ENCODE data around the gene SECISBP2. TPM values are rescaled to one million over a fixed set of nuclear protein-coding genes. Genes with fewer than 3 reads are reported as not detected.

SECISBP2 gene
- total and polyA plus RNA-seq, 2 donors = 41.2 to 52.7 TPM

- H3K27ac ChIP-seq (ENCODE audit: low read depth in 1 of 2, low read length in 1 of 2) = no peak overlapping the region
- no peak for DNase-seq (ENCODE audit: low read depth in 6 of 9, low spot score in 9 of 9)
- 98% methylated on average over 21 of the region's 21 CpGs for WGBS
- peaks cover 0 to 10% of the 10 kb centered on the region in 2 donors for H3K4me1 ChIP-seq (ENCODE audit: control insufficient read depth in 2 of 2, insufficient read depth in 2 of 2, low read length in 2 of 2)
- H3K36me3 ChIP-seq (ENCODE audit: control insufficient read depth in 2 of 2, insufficient read depth in 2 of 2, low read length in 1 of 2) = peaks cover 66 to 74% of the 10 kb centered on the region in 2 donors
- H3K4me3 ChIP-seq (ENCODE audit: low read length in 2 of 2) = no peak overlapping the region
- H3K9me3 ChIP-seq (ENCODE audit: control insufficient read depth in 2 of 2, insufficient read depth in 1 of 2, low read length in 1 of 2) = no peaks in the 10 kb centered on the region
- H3K27me3 ChIP-seq (ENCODE audit: control insufficient read depth in 2 of 2, insufficient read depth in 1 of 2, low read length in 1 of 2) = no peaks in the 10 kb centered on the region
Measured at GRCh38 chr9:89378541-89378940, 60.2 kb downstream of the SECISBP2 start.

- peaks cover 71 to 79% of the 10 kb centered on the region in 2 donors for H3K36me3 ChIP-seq (ENCODE audit: control insufficient read depth in 2 of 2, insufficient read depth in 2 of 2, low read length in 1 of 2)
- H3K9me3 ChIP-seq (ENCODE audit: control insufficient read depth in 2 of 2, insufficient read depth in 1 of 2, low read length in 1 of 2) = no peaks in the 10 kb centered on the region
- H3K27ac ChIP-seq (ENCODE audit: low read depth in 1 of 2, low read length in 1 of 2) = no peak overlapping the region
- H3K4me1 ChIP-seq (ENCODE audit: control insufficient read depth in 2 of 2, insufficient read depth in 2 of 2, low read length in 2 of 2) = peaks cover 0 to 10% of the 10 kb centered on the region in 2 donors
- no peak overlapping the region for H3K4me3 ChIP-seq (ENCODE audit: low read length in 2 of 2)
- H3K27me3 ChIP-seq (ENCODE audit: control insufficient read depth in 2 of 2, insufficient read depth in 1 of 2, low read length in 1 of 2) = no peaks in the 10 kb centered on the region
- 98% methylated on average over 14 of the region's 14 CpGs for WGBS
- no peak for DNase-seq (ENCODE audit: low read depth in 6 of 9, low spot score in 9 of 9)
Measured at GRCh38 chr9:89379031-89379430, 60.7 kb downstream of the SECISBP2 start.

GRCh38 chr9:89379508-89380115, 61.3 kb downstream of the SECISBP2 start:
- Histone ChIP-seq H3K4me3 (ENCODE audit: low read length in 2 of 2) (no peak overlapping the region), H3K27ac (ENCODE audit: low read depth in 1 of 2, low read length in 1 of 2) (no peak overlapping the region), H3K4me1 (ENCODE audit: control insufficient read depth in 2 of 2, insufficient read depth in 2 of 2, low read length in 2 of 2) (peaks cover 0 to 10% of the 10 kb centered on the region in 2 donors), H3K9me3 (ENCODE audit: control insufficient read depth in 2 of 2, insufficient read depth in 1 of 2, low read length in 1 of 2) (no peaks in the 10 kb centered on the region), H3K36me3 (ENCODE audit: control insufficient read depth in 2 of 2, insufficient read depth in 2 of 2, low read length in 1 of 2) (peaks cover 77 to 85% of the 10 kb centered on the region in 2 donors), H3K27me3 (ENCODE audit: control insufficient read depth in 2 of 2, insufficient read depth in 1 of 2, low read length in 1 of 2) (no peaks in the 10 kb centered on the region)
- peak in 1 of 9 donors; percentile 25 for DNase-seq (ENCODE audit: low read depth in 6 of 9, low spot score in 9 of 9)
- WGBS = 92% methylated on average over 14 of the region's 14 CpGs

GRCh38 chr9:89380437-89381307, 62.4 kb downstream of the SECISBP2 start:
- Histone ChIP-seq H3K27ac (ENCODE audit: low read depth in 1 of 2, low read length in 1 of 2) (no peak overlapping the region), H3K27me3 (ENCODE audit: control insufficient read depth in 2 of 2, insufficient read depth in 1 of 2, low read length in 1 of 2) (no peaks in the 10 kb centered on the region), H3K36me3 (ENCODE audit: control insufficient read depth in 2 of 2, insufficient read depth in 2 of 2, low read length in 1 of 2) (peaks cover 87 to 94% of the 10 kb centered on the region in 2 donors), H3K9me3 (ENCODE audit: control insufficient read depth in 2 of 2, insufficient read depth in 1 of 2, low read length in 1 of 2) (no peaks in the 10 kb centered on the region), H3K4me3 (ENCODE audit: low read length in 2 of 2) (no peak overlapping the region), H3K4me1 (ENCODE audit: control insufficient read depth in 2 of 2, insufficient read depth in 2 of 2, low read length in 2 of 2) (peaks cover 0 to 3% of the 10 kb centered on the region in 2 donors)
- WGBS = 96% methylated on average over 26 of the region's 26 CpGs
- DNase-seq (ENCODE audit: low read depth in 6 of 9, low spot score in 9 of 9) = no peak

GRCh38 chr9:89381308-89381609, 63.0 kb downstream of the SECISBP2 start:
- Histone ChIP-seq H3K9me3 (ENCODE audit: control insufficient read depth in 2 of 2, insufficient read depth in 1 of 2, low read length in 1 of 2) (no peaks in the 10 kb centered on the region), H3K36me3 (ENCODE audit: control insufficient read depth in 2 of 2, insufficient read depth in 2 of 2, low read length in 1 of 2) (peaks cover 93 to 95% of the 10 kb centered on the region in 2 donors), H3K4me3 (ENCODE audit: low read length in 2 of 2) (no peak overlapping the region), H3K27ac (ENCODE audit: low read depth in 1 of 2, low read length in 1 of 2) (no peak overlapping the region), H3K27me3 (ENCODE audit: control insufficient read depth in 2 of 2, insufficient read depth in 1 of 2, low read length in 1 of 2) (no peaks in the 10 kb centered on the region), H3K4me1 (ENCODE audit: control insufficient read depth in 2 of 2, insufficient read depth in 2 of 2, low read length in 2 of 2) (peaks cover 0 to 3% of the 10 kb centered on the region in 2 donors)
- DNase-seq (ENCODE audit: low read depth in 6 of 9, low spot score in 9 of 9) = no peak
- 98% methylated on average over 4 of the region's 4 CpGs for WGBS

GRCh38 chr9:89382026-89382986, 64.0 kb downstream of the SECISBP2 start:
- Histone ChIP-seq H3K4me1 (ENCODE audit: control insufficient read depth in 2 of 2, insufficient read depth in 2 of 2, low read length in 2 of 2) (peaks cover 0 to 3% of the 10 kb centered on the region in 2 donors), H3K27ac (ENCODE audit: low read depth in 1 of 2, low read length in 1 of 2) (no peak overlapping the region)

GRCh38 chr9:89383030-89383720, 64.9 kb downstream of the SECISBP2 start:
- DNase-seq (ENCODE audit: low read depth in 6 of 9, low spot score in 9 of 9) = no peak
- Histone ChIP-seq H3K4me3 (ENCODE audit: low read length in 2 of 2) (no peak overlapping the region), H3K27me3 (ENCODE audit: control insufficient read depth in 2 of 2, insufficient read depth in 1 of 2, low read length in 1 of 2) (no peaks in the 10 kb centered on the region), H3K4me1 (ENCODE audit: control insufficient read depth in 2 of 2, insufficient read depth in 2 of 2, low read length in 2 of 2) (peaks cover 0 to 3% of the 10 kb centered on the region in 2 donors), H3K27ac (ENCODE audit: low read depth in 1 of 2, low read length in 1 of 2) (no peak overlapping the region), H3K36me3 (ENCODE audit: control insufficient read depth in 2 of 2, insufficient read depth in 2 of 2, low read length in 1 of 2) (peaks cover 96 to 98% of the 10 kb centered on the region in 2 donors), H3K9me3 (ENCODE audit: control insufficient read depth in 2 of 2, insufficient read depth in 1 of 2, low read length in 1 of 2) (no peaks in the 10 kb centered on the region)
- WGBS = 93% methylated on average over 16 of the region's 16 CpGs

More at GRCh38 chr9:89382026-89382986, 64.0 kb downstream of the SECISBP2 start:
- Histone ChIP-seq H3K9me3 (ENCODE audit: control insufficient read depth in 2 of 2, insufficient read depth in 1 of 2, low read length in 1 of 2) (no peaks in the 10 kb centered on the region), H3K4me3 (ENCODE audit: low read length in 2 of 2) (no peak overlapping the region), H3K27me3 (ENCODE audit: control insufficient read depth in 2 of 2, insufficient read depth in 1 of 2, low read length in 1 of 2) (no peaks in the 10 kb centered on the region), H3K36me3 (ENCODE audit: control insufficient read depth in 2 of 2, insufficient read depth in 2 of 2, low read length in 1 of 2) (peaks cover 95 to 96% of the 10 kb centered on the region in 2 donors)
- DNase-seq (ENCODE audit: low read depth in 6 of 9, low spot score in 9 of 9) = no peak
- WGBS = 89% methylated on average over 27 of the region's 27 CpGs

- Histone ChIP-seq H3K4me3 (ENCODE audit: low read length in 2 of 2) (no peak overlapping the region), H3K27me3 (ENCODE audit: control insufficient read depth in 2 of 2, insufficient read depth in 1 of 2, low read length in 1 of 2) (no peaks in the 10 kb centered on the region), H3K9me3 (ENCODE audit: control insufficient read depth in 2 of 2, insufficient read depth in 1 of 2, low read length in 1 of 2) (no peaks in the 10 kb centered on the region), H3K27ac (ENCODE audit: low read depth in 1 of 2, low read length in 1 of 2) (no peak overlapping the region), H3K36me3 (ENCODE audit: control insufficient read depth in 2 of 2, insufficient read depth in 2 of 2, low read length in 1 of 2) (peaks cover 96 to 98% of the 10 kb centered on the region in 2 donors), H3K4me1 (ENCODE audit: control insufficient read depth in 2 of 2, insufficient read depth in 2 of 2, low read length in 2 of 2) (peaks cover 0 to 3% of the 10 kb centered on the region in 2 donors)
- 99% methylated on average over 19 of the region's 19 CpGs for WGBS
- no peak for DNase-seq (ENCODE audit: low read depth in 6 of 9, low spot score in 9 of 9)
Measured at GRCh38 chr9:89383721-89384300, 65.5 kb downstream of the SECISBP2 start.
